Tibial nerve (tissue), 4 donors: ENCODE data around the gene SERINC5. TPM values are rescaled to one million over a fixed set of nuclear protein-coding genes. Genes with fewer than 3 reads are reported as not detected.

ENCODE experiments used
- DNase-seq, 2 donors: peaks; one replicate each; pipeline ENCODE4 v3.0.0-alpha.2; 2019; ENCODE audit warnings: low spot score in 2 of 2
- H3K27ac ChIP-seq, 4 donors: fragments of 200-600 bp; sonication (generic) in 3 of 4; one replicate each; pipeline ENCODE4 v1.5.1; 2017 to 2019; ENCODE audit warnings: mild to moderate bottlenecking in 1 of 4
- H3K27me3 ChIP-seq, 2 donors: fragments of 200-600 bp; sonication (generic) in 1 of 2; one replicate each; pipeline versions ENCODE4 v1.5.1 to v1.6.0; 2017 to 2019
- H3K36me3 ChIP-seq, 3 donors: fragments of 200-600 bp; sonication (generic); one replicate each; pipeline ENCODE4 v1.5.1; 2018 to 2019
- H3K4me1 ChIP-seq, 4 donors: fragments of 200-600 bp; sonication (generic) in 3 of 4; one replicate each; pipeline ENCODE4 v1.5.1; 2017 to 2019
- H3K4me3 ChIP-seq, 4 donors: fragments of 200-600 bp; sonication (generic) in 3 of 4; one replicate each; pipeline ENCODE4 v1.5.1; 2017 to 2019; ENCODE audit warnings: mild to moderate bottlenecking in 1 of 4, moderate library complexity in 1 of 4
- H3K9me3 ChIP-seq, 4 donors: fragments of 200-600 bp; sonication (generic) in 3 of 4; one replicate each; pipeline ENCODE4 v1.5.1; 2017 to 2019
- CTCF ChIP-seq, 5 experiments: fragments of 200-600 bp in 3 of 5; fragments of 450-650 bp in 2 of 5; sonication (generic) in 3 of 5; IDR thresholded peaks; one replicate each; pipeline ENCODE4 v1.5.1; 2016 to 2019; ENCODE audit warnings: antibody characterized with exemption in 5 of 5, mild to moderate bottlenecking in 3 of 5, moderate library complexity in 2 of 5
- EP300 ChIP-seq, 2 donors: sonication (generic); formaldehyde crosslinking; IDR thresholded peaks; one replicate each; pipeline ENCODE4 v1.6.1; 2017; ENCODE audit warnings: antibody characterized with exemption in 2 of 2, mild to moderate bottlenecking in 1 of 2
- POLR2A ChIP-seq, 2 donors: fragments of 450-650 bp; IDR thresholded peaks; one replicate each; pipeline ENCODE4 v1.6.1; 2017; ENCODE audit warnings: antibody characterized with exemption in 2 of 2, mild to moderate bottlenecking in 2 of 2, moderate library complexity in 2 of 2
- WGBS, 2 donors: methylation state at CpG; one replicate each; pipeline ENCODE4 v1.1.5; 2018; 5-methylcytosine and 5-hydroxymethylcytosine counted together
- total RNA-seq, 4 donors: library from RNA; depleted of rRNA; stranded (reverse); fragments of >200 nt; gene quantifications; one replicate each; pipeline ENCODE4 v1.1.0, GENCODE V29; 2016

Gene SERINC5
- total RNA-seq, 4 donors from 2014 or later = 29.1 to 35.8 (median 32.3) TPM

- 76 to 83% methylated on average over 10 of the region's 10 CpGs for WGBS, 2 donors
- no peak overlapping the region for H3K27ac ChIP-seq
- no peaks in the 10 kb centered on the region for H3K27me3 ChIP-seq
- no peaks in the 10 kb centered on the region for H3K36me3 ChIP-seq
- no peaks in the 10 kb centered on the region for H3K4me1 ChIP-seq
- H3K4me3 ChIP-seq = no peak overlapping the region
- TF ChIP-seq POLR2A (IDR thresholded peaks at IDR 0.05) (no peak), CTCF (IDR thresholded peaks at IDR 0.05) (no peak), EP300 (IDR thresholded peaks at IDR 0.05) (no peak)
- no peaks in the 10 kb centered on the region for H3K9me3 ChIP-seq
- no peak for DNase-seq
Observed at GRCh38 chr5:80097451-80097850, 158.4 kb downstream of the SERINC5 start.

- no peak for DNase-seq
- H3K4me3 ChIP-seq = no peak overlapping the region
- H3K27me3 ChIP-seq = no peaks in the 10 kb centered on the region
- TF ChIP-seq CTCF (IDR thresholded peaks at IDR 0.05) (no peak), EP300 (IDR thresholded peaks at IDR 0.05) (no peak), POLR2A (IDR thresholded peaks at IDR 0.05) (no peak)
- H3K4me1 ChIP-seq = no peaks in the 10 kb centered on the region
- no peaks in the 10 kb centered on the region for H3K36me3 ChIP-seq
- WGBS, 2 donors = 57 to 60% methylated on average over 5 of the region's 5 CpGs
- no peak overlapping the region for H3K27ac ChIP-seq
- H3K9me3 ChIP-seq = no peaks in the 10 kb centered on the region
Observed at GRCh38 chr5:80094236-80094738, 161.6 kb downstream of the SERINC5 start.

- no peak for DNase-seq
- H3K27me3 ChIP-seq = no peaks in the 10 kb centered on the region
- WGBS, 2 donors = 60 to 71% methylated on average over 7 to 8 of the region's 8 CpGs
- H3K36me3 ChIP-seq = no peaks in the 10 kb centered on the region
- H3K4me1 ChIP-seq = no peaks in the 10 kb centered on the region
- H3K9me3 ChIP-seq = no peaks in the 10 kb centered on the region
- TF ChIP-seq CTCF (IDR thresholded peaks at IDR 0.05) (no peak), POLR2A (IDR thresholded peaks at IDR 0.05) (no peak), EP300 (IDR thresholded peaks at IDR 0.05) (no peak)
- no peak overlapping the region for H3K27ac ChIP-seq
- H3K4me3 ChIP-seq = no peak overlapping the region
Observed at GRCh38 chr5:80093796-80094195, 162.1 kb downstream of the SERINC5 start.

- H3K27ac ChIP-seq = no peak overlapping the region
- 86 to 91% methylated on average over 8 of the region's 8 CpGs for WGBS, 2 donors
Observed at GRCh38 chr5:80092486-80093107, 163.3 kb downstream of the SERINC5 start.

More at GRCh38 chr5:80092486-80093107, 163.3 kb downstream of the SERINC5 start:
- Histone ChIP-seq H3K4me1 (no peaks in the 10 kb centered on the region), H3K4me3 (no peak overlapping the region), H3K27me3 (no peaks in the 10 kb centered on the region), H3K36me3 (no peaks in the 10 kb centered on the region), H3K9me3 (no peaks in the 10 kb centered on the region)
- no peak for TF ChIP-seq POLR2A (IDR thresholded peaks at IDR 0.05)
- no peak for TF ChIP-seq CTCF (IDR thresholded peaks at IDR 0.05)
- no peak for TF ChIP-seq EP300 (IDR thresholded peaks at IDR 0.05)
- no peak for DNase-seq
